ENCODE measurements around the gene ATP13A4.

- no peak for TF ChIP-seq EZH2 (IDR thresholded peaks at IDR 0.05; ENCODE audit: borderline replicate concordance)
- TF ChIP-seq EZH2phosphoT487 (IDR thresholded peaks at IDR 0.05; ENCODE audit: low read depth, severe bottlenecking, unreplicated experiment), result no peak
- no peak for TF ChIP-seq CTCF (IDR thresholded peaks at IDR 0.05; ENCODE audit: poor library complexity)
These were observed 34.9 kb upstream of the ATP13A4 start for GRCh38 chr3:193589616-193590015.

Data from hepatocyte (in vitro differentiated cells).